Neural crest cell (in vitro differentiated cells): ENCODE results near the gene CACNG4. TPM values are rescaled to one million over a fixed set of nuclear protein-coding genes. Genes with fewer than 3 reads are reported as not detected.

ENCODE experiments used
- DNase-seq: peaks from one replicate; pipeline ENCODE4 v3.0.0; 2021; ENCODE audit warnings: low read depth, mixed read lengths, low spot score
- H3K27ac Mint-ChIP-seq: one replicate; pipeline ENCODE4 v1.8.0; 2021; ENCODE audit warnings: mild to moderate bottlenecking, mixed read lengths; ENCODE audit not compliant: unreplicated experiment
- H3K27me3 Mint-ChIP-seq: 2 replicates; pipeline ENCODE4 v1.8.0; 2021; ENCODE audit warnings: low read depth, mild to moderate bottlenecking, mixed read lengths
- H3K36me3 Mint-ChIP-seq: 2 replicates; pipeline ENCODE4 v1.8.0; 2021; ENCODE audit warnings: low read depth, mild to moderate bottlenecking, mixed read lengths
- H3K4me1 Mint-ChIP-seq: 2 replicates; pipeline ENCODE4 v1.8.0; 2021; ENCODE audit warnings: mixed read lengths
- H3K4me3 Mint-ChIP-seq: one replicate; pipeline ENCODE4 v1.8.0; 2021; ENCODE audit warnings: mild to moderate bottlenecking, mixed read lengths
- H3K9me3 Mint-ChIP-seq: 2 replicates; pipeline ENCODE4 v1.8.0; 2021; ENCODE audit warnings: mixed read lengths
- CTCF ChIP-seq: fragments of 200-600 bp; sonication (generic); conservative IDR thresholded peaks from 2 replicates; pipeline ENCODE4 v1.5.0; 2021; ENCODE audit warnings: antibody characterized with exemption, mild to moderate bottlenecking
- total RNA-seq: library from RNA; stranded (reverse); gene quantifications from 2 replicates; pipeline ENCODE4 v1.2.1, GENCODE V29; 2021

CACNG4 gene
- total RNA-seq, 1 donor from 2014 or later = 38.4 TPM

DNA sequence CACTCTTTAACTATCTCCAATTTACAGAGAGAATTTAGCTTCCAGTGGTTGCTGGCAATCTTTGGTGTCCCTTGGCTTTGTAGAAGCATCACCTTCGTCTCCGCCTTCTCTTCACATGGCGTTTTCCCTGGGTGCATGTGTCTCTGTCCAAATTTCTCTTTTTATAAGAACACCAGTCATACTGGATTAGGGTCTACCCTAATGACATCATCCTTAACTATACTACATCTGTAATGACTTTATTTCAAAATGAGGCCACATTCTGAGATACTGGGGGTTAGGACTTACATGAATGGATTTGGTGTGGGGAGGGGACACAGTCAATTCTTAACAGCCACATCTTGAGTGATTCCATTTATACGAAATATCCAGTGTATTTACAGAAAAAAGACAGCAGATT, 22.2 kb downstream of the CACNG4 start:
- DNase-seq = no peak
- Mint-ChIP-seq H3K27me3 (no peaks in the 10 kb centered on the region), H3K4me3 (no peak overlapping the region), H3K27ac (no peak overlapping the region), H3K4me1 (peaks cover 12% of the 10 kb centered on the region), H3K9me3 (no peaks in the 10 kb centered on the region), H3K36me3 (peaks cover 13% of the 10 kb centered on the region)
- no peak for TF ChIP-seq CTCF

GRCh38 chr17:66987059-66987616, 22.6 kb downstream of the CACNG4 start:
- no peak overlapping the region for H3K4me3 Mint-ChIP-seq
- DNase-seq = no peak
- no peak for TF ChIP-seq CTCF
- peaks cover 10% of the 10 kb centered on the region for H3K36me3 Mint-ChIP-seq
- no peaks in the 10 kb centered on the region for H3K27me3 Mint-ChIP-seq
- peaks cover 12% of the 10 kb centered on the region for H3K4me1 Mint-ChIP-seq
- no peaks in the 10 kb centered on the region for H3K9me3 Mint-ChIP-seq
- no peak overlapping the region for H3K27ac Mint-ChIP-seq

GRCh38 chr17:66988069-66988798, 23.7 kb downstream of the CACNG4 start:
- Mint-ChIP-seq H3K36me3 (peaks cover 9% of the 10 kb centered on the region), H3K9me3 (no peaks in the 10 kb centered on the region), H3K4me1 (peaks cover 8% of the 10 kb centered on the region), H3K27me3 (no peaks in the 10 kb centered on the region), H3K4me3 (no peak overlapping the region), H3K27ac (no peak overlapping the region)
- no peak for DNase-seq
- no peak for TF ChIP-seq CTCF

DNA sequence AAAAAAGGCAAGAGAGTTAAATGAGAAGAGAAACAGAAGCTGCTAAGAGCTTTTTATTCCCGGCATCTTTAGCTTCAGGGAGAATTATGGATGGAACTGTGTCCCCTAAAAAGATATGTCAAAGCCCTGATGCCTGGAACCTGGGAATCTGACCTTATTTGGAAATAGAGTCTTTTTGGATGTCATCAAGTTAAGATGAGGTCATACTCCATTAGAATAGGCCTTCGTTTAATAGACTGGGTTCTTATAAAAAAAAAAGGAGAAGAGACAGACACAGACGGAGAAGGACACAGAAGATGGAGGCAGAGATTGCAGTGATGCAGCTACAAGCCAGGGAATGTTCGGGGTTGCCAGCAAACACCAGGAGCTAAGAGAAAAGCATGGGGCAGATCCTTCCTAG, 24.6 kb downstream of the CACNG4 start:
- DNase-seq = no peak
- Mint-ChIP-seq H3K9me3 (no peaks in the 10 kb centered on the region), H3K27me3 (no peaks in the 10 kb centered on the region), H3K27ac (no peak overlapping the region), H3K4me3 (no peak overlapping the region), H3K36me3 (peaks cover 9% of the 10 kb centered on the region), H3K4me1 (no peaks in the 10 kb centered on the region)
- no peak for TF ChIP-seq CTCF

DNA sequence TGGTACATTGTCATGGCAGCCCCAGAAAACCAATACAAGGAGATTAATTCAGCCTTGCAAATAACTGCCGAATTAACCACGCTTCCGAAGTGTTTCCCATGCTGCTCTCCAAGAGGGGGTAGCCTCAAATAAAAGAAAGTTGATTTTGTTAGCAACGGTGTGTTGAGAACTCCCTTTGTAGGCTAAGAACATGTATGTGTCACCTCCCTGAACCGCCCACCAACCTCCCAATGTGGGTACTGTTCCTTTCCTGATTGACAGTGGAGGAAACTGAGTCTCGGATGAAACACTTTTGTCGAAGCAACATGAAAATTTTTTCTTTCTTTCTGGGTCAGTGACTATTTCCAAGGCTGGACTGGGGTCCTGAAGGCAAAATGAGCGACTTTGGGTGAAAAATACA, 25.1 kb downstream of the CACNG4 start:
- peaks cover 9% of the 10 kb centered on the region for H3K36me3 Mint-ChIP-seq
- H3K27me3 Mint-ChIP-seq = no peaks in the 10 kb centered on the region
- no peak for DNase-seq
- H3K4me3 Mint-ChIP-seq = no peak overlapping the region
- no peak overlapping the region for H3K27ac Mint-ChIP-seq
- TF ChIP-seq CTCF = no peak
- peaks cover under 1% of the 10 kb centered on the region for H3K4me1 Mint-ChIP-seq
- H3K9me3 Mint-ChIP-seq = no peaks in the 10 kb centered on the region
